HT1080 (cell line): ENCODE data around the gene HPS4. TPM values are rescaled to one million over a fixed set of nuclear protein-coding genes. Genes with fewer than 3 reads are reported as not detected.
"Not testable (repeated sequence)": the region's sequence is repeated elsewhere in the genome, so short reads cannot be mapped to it uniquely, and the experiment has no call there.

Experiments used
- DNase-seq: peaks from one replicate; pipeline ENCODE4 v3.0.0-alpha.2; 2015; ENCODE audit warnings: low read depth
- total RNA-seq: library from RNA; depleted of rRNA; stranded (reverse); fragments of >200 nt; shearing (Covaris generic); gene quantifications from 2 replicates; pipeline ENCODE4 v1.2.3, GENCODE V29; 2014; rRNA removed

Gene HPS4
- total RNA-seq, 1 experiment from 2014 or later: 28.6 TPM

DNA sequence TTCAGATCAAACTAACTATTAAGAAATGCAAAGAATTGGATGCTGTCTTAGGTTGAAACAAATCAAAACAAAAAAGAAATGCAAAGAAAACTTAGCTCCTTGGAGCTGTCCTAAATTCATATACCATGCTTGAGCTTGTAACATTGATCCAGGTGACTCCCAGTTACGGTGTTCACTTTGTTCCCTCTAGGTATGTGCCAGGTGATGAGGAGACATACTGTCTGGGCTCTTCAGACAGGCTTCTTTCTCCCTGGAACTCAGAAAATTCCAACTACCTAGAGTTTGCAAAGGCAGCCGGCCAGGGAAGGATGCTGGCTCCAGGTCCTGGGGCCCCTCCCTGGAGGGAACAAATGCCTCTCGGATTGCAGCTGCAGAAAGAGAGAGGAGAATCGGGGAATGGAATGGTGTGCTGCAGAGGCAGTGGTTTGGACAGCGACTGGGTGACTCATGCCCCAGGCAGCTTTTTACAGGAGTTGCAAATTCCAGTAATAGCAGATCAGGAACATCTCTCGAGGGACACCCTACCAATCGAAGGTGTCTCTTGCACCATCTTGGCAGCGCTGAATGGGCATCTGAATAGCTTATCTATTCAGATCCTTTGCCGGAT is 66.8 kb downstream of the HPS4 start:
- DNase-seq: peak; percentile 86

DNA sequence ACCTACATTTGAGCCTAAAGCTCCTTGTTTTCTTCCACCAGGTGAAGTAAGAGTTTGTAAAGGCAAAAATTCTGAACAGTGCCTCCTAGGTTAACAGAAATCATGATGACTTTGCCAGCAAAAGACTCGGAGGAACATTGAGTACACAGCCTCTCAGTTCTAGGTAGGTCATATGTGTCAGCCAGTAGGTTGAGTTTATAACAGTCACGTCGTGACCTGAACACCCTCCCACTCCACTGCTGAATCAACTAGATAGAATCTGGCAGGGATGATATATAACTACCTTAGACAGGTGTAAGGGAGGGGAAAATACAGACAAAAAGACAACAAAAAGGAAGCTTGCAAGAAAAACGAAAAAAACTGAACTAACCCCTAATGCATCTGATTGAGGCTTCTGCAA is 67.3 kb downstream of the HPS4 start:
- DNase-seq: no peak

DNA sequence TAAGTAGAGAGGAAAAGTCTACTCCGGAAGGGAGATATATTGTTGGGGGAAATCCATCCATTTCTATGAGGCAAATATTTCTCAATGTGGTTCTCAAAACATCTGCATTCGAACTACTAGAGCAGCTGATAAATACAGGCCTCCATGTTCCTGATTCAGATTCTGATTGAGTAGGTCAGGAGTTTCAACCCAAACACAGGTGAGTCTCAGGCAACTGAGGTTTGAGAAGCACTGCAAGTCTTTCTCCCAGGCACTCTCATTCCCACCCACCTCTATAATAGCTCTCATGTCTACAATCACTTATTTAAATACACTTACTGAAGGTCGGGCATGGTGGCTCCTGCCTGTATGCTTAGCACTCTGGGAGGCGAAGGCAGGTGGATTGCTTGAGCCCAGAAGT is 69.2 kb downstream of the HPS4 start:
- no peak for DNase-seq

DNA sequence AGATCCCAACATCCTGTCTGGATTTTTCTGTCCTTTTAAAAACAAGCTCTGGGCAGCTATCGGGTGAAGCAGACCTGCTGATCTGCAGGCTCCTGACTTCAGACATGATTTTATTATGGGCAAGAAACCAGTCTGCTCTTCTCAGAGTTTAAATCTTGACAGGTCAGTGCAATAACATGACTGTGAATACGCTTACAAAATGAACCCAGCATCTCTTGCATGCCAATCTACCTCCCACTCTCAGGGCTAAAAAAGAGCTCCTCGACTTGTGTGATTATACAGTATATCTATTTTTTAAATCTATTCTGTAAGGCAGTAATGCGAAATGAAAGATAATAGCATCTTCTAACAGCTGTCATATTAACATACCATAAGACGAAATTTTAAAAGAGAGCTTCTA is 73.2 kb downstream of the HPS4 start:
- no peak for DNase-seq

DNA sequence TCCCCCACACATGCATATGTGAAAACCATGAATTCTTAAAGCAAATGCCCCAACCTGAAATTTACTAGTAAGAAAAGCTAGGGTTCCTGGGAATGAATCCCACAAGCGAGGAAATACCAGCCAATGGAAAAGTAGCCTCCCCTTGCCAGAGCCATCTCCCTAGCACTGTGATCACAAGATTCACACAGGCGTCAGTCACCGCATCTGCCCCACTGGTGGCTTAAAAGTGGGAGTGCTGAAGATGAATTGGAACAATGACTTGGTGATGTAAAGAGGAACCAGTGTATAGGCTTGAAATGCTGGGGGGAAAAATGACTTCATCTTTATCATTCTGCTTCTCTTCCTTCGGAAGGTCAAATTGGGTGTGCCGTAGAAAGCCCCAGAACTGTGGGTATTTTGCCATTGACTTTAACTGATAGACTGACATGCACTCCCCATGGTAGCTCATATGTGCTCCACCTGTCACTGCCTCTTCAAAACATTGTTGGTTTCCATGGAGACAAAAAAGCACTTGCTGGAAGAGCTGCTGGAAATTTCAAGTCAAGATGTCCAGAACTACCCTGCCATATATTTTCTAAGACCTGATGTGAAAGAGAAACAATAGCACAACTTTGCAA is 73.8 kb downstream of the HPS4 start:
- DNase-seq: no peak

DNA sequence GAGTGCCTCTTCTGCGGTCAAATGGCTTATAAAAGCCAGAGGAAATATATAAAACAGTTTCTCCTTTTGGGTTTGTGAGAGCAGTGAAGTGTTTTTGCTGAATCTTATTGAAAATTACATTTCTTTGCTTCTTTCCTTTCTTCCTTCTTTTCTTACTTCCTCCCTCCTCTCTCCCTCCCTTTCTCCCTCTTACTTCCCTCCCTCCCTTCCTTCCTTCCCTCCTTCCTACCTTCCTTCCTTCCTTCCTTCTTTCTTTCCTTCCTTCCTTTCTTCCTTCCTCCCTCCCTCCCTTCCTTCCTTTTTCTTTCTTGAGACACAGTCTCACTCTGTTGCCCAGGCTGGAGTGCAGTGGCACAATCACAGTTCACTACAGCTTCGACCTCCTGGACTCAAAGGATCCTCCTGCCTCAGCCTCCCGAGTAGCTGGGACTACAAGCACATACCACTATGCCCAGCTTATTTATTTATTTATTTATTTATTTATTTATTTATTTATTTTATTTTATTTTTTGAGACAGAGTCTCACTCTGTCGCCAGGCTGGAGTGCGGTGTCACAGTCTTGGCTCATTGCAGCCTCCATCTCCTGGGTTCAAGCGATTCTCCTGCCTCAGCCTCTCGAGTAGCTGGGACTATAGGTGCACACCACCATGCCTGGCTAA is 74.9 kb downstream of the HPS4 start:
- DNase-seq: not testable (repeated sequence)

DNA sequence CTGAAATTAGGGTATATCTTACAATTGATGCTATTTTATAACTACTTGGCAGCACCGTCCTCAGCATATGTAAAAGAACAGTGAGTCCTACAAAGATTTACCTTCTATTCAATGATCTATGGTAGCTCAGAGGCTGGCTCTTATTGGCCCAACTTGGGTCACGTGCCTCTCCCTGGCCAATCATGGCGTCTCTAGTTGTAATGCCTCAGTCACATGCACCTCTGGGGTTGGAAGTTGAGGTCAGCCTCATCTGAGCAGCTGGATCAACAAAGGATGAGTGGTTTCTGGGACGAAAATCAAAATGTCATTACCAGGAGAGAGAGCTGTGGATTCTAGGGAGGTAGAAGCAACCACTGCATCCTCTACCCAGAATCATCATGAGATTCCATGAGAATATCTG is 77.5 kb downstream of the HPS4 start:
- DNase-seq: peak; percentile 68

DNA sequence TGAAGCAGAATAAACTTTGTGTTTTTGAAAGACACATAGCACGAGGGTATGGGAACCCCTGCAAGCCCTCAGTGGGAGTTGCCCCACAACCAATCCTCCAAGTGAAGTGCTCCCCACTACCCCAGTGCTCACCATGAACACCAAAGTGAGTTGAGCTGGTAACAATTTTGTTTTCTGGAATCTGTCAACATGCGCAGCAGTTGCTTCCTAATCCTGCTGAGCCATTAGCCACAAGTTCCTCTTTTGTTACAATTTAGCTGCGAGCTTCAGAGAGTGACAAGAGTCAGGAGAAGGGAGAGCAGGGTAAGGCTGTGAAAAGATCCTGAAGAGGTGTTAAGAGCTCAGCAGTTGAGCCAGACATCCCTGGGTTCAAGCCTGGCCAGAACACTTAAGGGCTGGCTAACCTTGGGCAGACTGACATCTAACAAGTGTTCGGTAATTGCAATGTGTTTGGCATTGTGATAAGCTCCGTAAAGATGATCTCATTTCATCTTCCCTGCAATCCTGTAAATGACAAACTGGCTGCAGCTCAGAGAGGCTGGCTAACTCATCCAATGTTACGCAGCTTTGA is 78.6 kb downstream of the HPS4 start:
- no peak for DNase-seq

DNA sequence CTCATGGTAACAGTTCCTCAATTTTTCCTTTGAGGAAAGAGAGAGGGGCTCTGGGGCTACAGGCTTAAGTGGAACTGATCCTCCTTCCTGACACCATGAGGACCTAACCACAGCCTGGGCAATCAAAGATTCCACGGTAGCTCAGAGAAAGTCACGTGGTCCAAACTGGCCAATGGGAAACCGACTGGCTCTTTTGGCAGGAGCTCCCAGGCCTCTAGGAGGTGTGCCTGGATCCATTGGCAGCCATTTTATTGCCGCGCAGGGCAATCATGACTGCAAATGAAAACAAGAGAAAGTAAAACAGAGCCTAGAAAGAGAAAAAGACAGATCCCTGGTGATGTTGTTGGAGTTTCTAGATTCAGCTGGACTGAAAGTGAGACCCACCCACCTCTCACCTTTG is 81.9 kb downstream of the HPS4 start:
- DNase-seq: peak; percentile 11

Other genes with a start within 250 kb of the HPS4 start
- 6.3 and 8.7 TPM in 2 replicates for gene ASPHD2, start 54.5 kb downstream of the HPS4 start, total RNA-seq
- 27.3 and 37.1 TPM in 2 replicates for gene SRRD, start 94 bp upstream of the HPS4 start, total RNA-seq
- 41.9 and 44.7 TPM in 2 replicates for gene TFIP11, start 28.7 kb upstream of the HPS4 start, total RNA-seq
- gene TPST2, start 106.3 kb upstream of the HPS4 start, total RNA-seq: 42.6 and 50.1 TPM in 2 replicates
- gene CRYBB1, start 134.2 kb upstream of the HPS4 start, total RNA-seq: not detected in 2 replicates
- gene CRYBA4, start 138.2 kb upstream of the HPS4 start, total RNA-seq: not detected in 2 replicates
- 0.07 and 0.10 TPM in 2 replicates for gene MIAT, start 173.8 kb upstream of the HPS4 start, total RNA-seq